T-cell (primary cell): ENCODE results near the gene TMEM169. TPM values are rescaled to one million over a fixed set of nuclear protein-coding genes. Genes with fewer than 3 reads are reported as not detected.

ENCODE experiments used
- ATAC-seq, 4 experiments: fragments of 200-7000 bp in 3 of 4; fragments of 150-1000 bp in 1 of 4; cut with Tn5 transposase; replicated peaks in 1 of 4; 1 replicate in 3 of 4; 2 replicates in 1 of 4; pipeline ENCODE4 v1.10.0; 2021; ENCODE audit warnings: moderate library complexity in 3 of 4, mild to moderate bottlenecking in 2 of 4, moderate number of reproducible peaks in 1 of 4
- CTCF ChIA-PET, 2 donors: fragments of 300-600 bp; sonication (Branson Sonifier 250); formaldehyde crosslinking; loops; one replicate each; lab custom pipeline; 2022; ENCODE audit warnings: antibody characterized with exemption in 2 of 2; lab: Charles Lee
- POLR2A ChIA-PET, 2 donors: fragments of 300-600 bp; sonication (Branson Sonifier 250); formaldehyde crosslinking; loops; one replicate each; lab custom pipeline; 2022; ENCODE audit warnings: antibody characterized with exemption in 2 of 2; lab: Charles Lee
- DNase-seq, 35 experiments: peaks; one replicate each; pipeline versions ENCODE4 v3.0.0 to v3.0.0-alpha.2; 2013 to 2023
- H3K27ac ChIP-seq: one replicate; pipeline ENCODE4 v1.5.1; 2013; ENCODE audit warnings: low read length
- H3K27me3 ChIP-seq, 2 experiments: replicated peaks in 1 of 2; 1 replicate in 1 of 2; 2 replicates in 1 of 2; pipeline versions ENCODE4 v1.6.1 to v1.7.0; 2013; ENCODE audit warnings: low read length in 1 of 2, mixed read lengths in 1 of 2; ENCODE audit not compliant: control insufficient read depth in 2 of 2, insufficient read depth in 2 of 2; ENCODE audit errors: extremely low read depth in 1 of 2
- H3K36me3 ChIP-seq, 2 donors: 1 replicate in 1 of 2; 2 replicates in 1 of 2; pipeline versions ENCODE4 v1.6.1 to v1.7.0; 2013; ENCODE audit warnings: low read length in 1 of 2; ENCODE audit not compliant: control insufficient read depth in 2 of 2, insufficient read depth in 1 of 2; ENCODE audit errors: extremely low read depth in 1 of 2
- H3K4me1 ChIP-seq, 2 experiments: 1 replicate in 1 of 2; 2 replicates in 1 of 2; pipeline versions ENCODE4 v1.6.1 to v1.7.0; 2013; ENCODE audit warnings: low read length in 2 of 2, mixed read lengths in 1 of 2; ENCODE audit not compliant: insufficient read depth in 2 of 2, control insufficient read depth in 1 of 2; ENCODE audit errors: extremely low read depth in 1 of 2
- H3K4me3 ChIP-seq, 2 donors: 1 replicate in 1 of 2; 2 replicates in 1 of 2; pipeline versions ENCODE4 v1.5.1 to v1.7.0; 2013; ENCODE audit warnings: mild to moderate bottlenecking in 2 of 2, low read length in 1 of 2, moderate library complexity in 1 of 2; ENCODE audit not compliant: control insufficient read depth in 1 of 2; ENCODE audit errors: extremely low read depth in 1 of 2
- H3K9me3 ChIP-seq: 2 replicates; pipeline ENCODE4 v1.7.0; 2013
- H3K27ac Mint-ChIP-seq, 2 donors: one replicate each; pipeline ENCODE4 v1.8.0; 2020 to 2021; ENCODE audit warnings: mild to moderate bottlenecking in 2 of 2, mixed read lengths in 2 of 2
- H3K27me3 Mint-ChIP-seq, 2 donors: one replicate each; pipeline ENCODE4 v1.8.0; 2021 to 2022; ENCODE audit warnings: mixed read lengths in 2 of 2
- H3K36me3 Mint-ChIP-seq: one replicate; pipeline ENCODE4 v1.8.0; 2021; ENCODE audit warnings: mixed read lengths
- H3K4me1 Mint-ChIP-seq, 3 donors: one replicate each; pipeline ENCODE4 v1.8.0; 2020 to 2022; ENCODE audit warnings: mixed read lengths in 3 of 3, mild to moderate bottlenecking in 1 of 3
- H3K4me3 Mint-ChIP-seq, 3 donors: one replicate each; pipeline ENCODE4 v1.8.0; 2020 to 2022; ENCODE audit warnings: mild to moderate bottlenecking in 3 of 3, mixed read lengths in 3 of 3, moderate library complexity in 3 of 3
- H3K9me3 Mint-ChIP-seq, 3 donors: one replicate each; pipeline ENCODE4 v1.8.0; 2020 to 2022; ENCODE audit warnings: mixed read lengths in 3 of 3
- whole genome bisulfite sequencing: methylation state at CpG from one replicate; pipeline ENCODE4 v1.1.5; 2013; ENCODE audit warnings: missing lambda C conversion rate; ENCODE audit not compliant: insufficient coverage; 5-methylcytosine and 5-hydroxymethylcytosine counted together
- total RNA-seq, 35 experiments: library from RNA in 6 of 35; stranded (reverse) in 6 of 35; fragments of 120-200 nt in 1 of 35; gene quantifications; one replicate each; pipeline versions ENCODE4 v1.2.1 to v1.2.4 and lab custom pipeline; 2013 to 2026

TMEM169 gene
- total RNA-seq, 5 donors from 2014 or later (not counting 1 experiment from before 2014, with no cell fraction given): 1.8 to 4.3 (median 3.1) TPM

DNA sequence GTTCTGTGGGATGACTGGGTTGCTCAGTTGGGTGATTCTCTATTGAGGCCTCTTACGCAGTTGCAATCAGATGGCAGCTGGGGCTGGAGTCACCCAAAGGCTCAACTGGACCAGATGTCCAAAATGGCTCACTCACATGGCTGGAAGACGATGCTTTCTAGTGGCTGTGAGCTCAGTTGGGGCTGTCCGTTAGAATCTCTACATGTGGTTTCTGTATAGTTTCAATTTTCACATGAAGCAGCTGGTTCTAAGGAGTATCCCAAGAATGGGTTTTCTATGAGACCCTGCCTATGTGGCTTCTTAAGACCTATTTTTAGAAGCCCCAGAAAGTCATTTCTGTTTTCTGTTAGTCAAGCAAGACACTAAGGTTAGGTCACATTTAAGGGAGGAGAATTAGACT is 31.9 kb downstream of the TMEM169 start:
- CTCF ChIA-PET: interaction anchor here (0.6 to 3.6 kb wide), 6 partner anchors 9 to 580 kb away, joined by 3 to 17 read pairs (median 4); no protein-coding TSS in a partner anchor
- Histone ChIP-seq H3K9me3 (no peaks in the 10 kb centered on the region), H3K27me3 (no peaks in the 10 kb centered on the region), H3K27ac (peak overlapping the region; percentile 47), H3K4me3 (no peak overlapping the region), H3K36me3 (peaks cover 8 to 63% of the 10 kb centered on the region in 2 donors), H3K4me1 (peaks cover 34 to 41% of the 10 kb centered on the region in 2 experiments)
- H3K27me3 Mint-ChIP-seq: no peaks in the 10 kb centered on the region
- DNase-seq (no peak), ATAC-seq (no peak)
- peaks cover 94 to 99% (median 96%) of the 10 kb centered on the region in 3 donors for H3K4me1 Mint-ChIP-seq
- peak overlapping the region; percentile 60 to 69 for H3K27ac Mint-ChIP-seq
- no peaks in the 10 kb centered on the region for H3K9me3 Mint-ChIP-seq
- H3K4me3 Mint-ChIP-seq: peak overlapping the region in 1 of 3 donors; percentile 93
- POLR2A ChIA-PET: interaction anchor here in 1 of 2 donors (0.6 to 1.2 kb wide), 2 partner anchors 60 to 108 kb away, joined by 3 read pairs; no protein-coding TSS in a partner anchor
- H3K36me3 Mint-ChIP-seq: peaks cover 65% of the 10 kb centered on the region
- 58% methylated on average over 3 of the region's 3 CpGs for WGBS

DNA sequence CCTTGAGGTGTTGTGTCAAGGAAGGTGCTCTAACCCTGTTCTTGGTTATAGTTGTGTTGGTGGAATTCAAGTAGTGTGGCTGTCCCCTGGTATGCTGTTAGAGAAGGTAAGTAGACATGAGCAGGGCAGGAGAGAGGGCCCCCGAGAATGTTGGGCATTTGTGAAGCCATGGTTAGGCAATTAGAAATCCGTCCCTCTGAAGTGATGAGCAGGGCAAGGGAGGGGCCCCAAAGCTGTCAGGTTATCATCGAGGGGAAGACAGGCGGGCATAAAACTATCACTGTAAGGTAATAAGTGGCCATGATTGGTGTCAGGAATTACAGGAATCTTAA is 32.6 kb downstream of the TMEM169 start:
- peaks cover 95 to 99% (median 97%) of the 10 kb centered on the region in 3 donors for H3K4me1 Mint-ChIP-seq

DNA sequence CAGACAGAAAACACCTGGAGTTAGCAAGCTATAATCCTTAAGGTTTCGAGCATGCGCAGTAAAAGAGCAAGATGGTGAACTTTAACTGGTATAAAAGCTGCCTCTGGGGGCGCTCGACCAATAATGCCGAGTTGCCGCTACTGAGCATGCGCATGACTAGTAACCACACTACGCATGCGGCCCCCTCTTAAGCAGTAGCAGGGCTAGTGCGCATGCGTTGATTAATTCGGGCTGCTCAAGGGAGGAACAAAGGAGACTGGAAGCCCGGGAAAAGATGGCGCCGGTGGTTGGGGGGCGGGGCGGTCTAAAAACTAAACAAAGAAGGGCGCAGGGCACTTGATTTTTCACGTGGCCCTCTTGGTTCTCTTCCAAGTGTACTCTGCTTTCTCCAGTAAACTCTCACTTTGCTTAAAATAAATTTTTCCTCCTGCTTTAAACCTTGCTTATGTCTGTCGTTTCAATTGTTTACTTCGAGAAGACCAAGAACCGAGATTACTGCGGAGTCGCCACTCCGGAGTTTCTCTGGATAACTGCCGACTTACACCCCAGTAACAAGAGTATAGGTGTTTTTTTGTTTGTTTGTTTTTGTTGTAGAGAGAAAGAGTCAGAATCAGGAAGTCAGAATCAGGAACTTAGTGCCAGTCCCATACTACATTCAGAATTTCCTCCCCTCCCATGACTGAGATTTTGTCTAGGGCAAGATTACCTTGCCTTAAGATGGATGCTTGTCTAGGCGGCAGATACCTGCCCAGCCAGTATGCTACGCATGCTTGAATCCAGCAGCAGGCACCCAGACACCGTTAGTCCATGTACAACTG is 33.2 kb downstream of the TMEM169 start:
- H3K9me3 Mint-ChIP-seq: no peaks in the 10 kb centered on the region
- Histone ChIP-seq H3K4me1 (peaks cover 34 to 53% of the 10 kb centered on the region in 2 experiments), H3K27ac (peak overlapping the region; percentile 47), H3K27me3 (no peaks in the 10 kb centered on the region), H3K9me3 (no peaks in the 10 kb centered on the region), H3K4me3 (peak overlapping the region; percentile 50 to 58), H3K36me3 (peaks cover 8 to 75% of the 10 kb centered on the region in 2 donors)
- ATAC-seq: peak; percentile 87 to 94 (median 91)
- POLR2A ChIA-PET: interaction anchor here in 1 of 2 donors (0.6 to 1.2 kb wide), 3 partner anchors 32 to 59 kb away, joined by 3 to 4 read pairs (median 3); no protein-coding TSS in a partner anchor
- H3K27ac Mint-ChIP-seq: peak overlapping the region; percentile 94 to 99
- CTCF ChIA-PET: interaction anchor here (0.6 to 3.6 kb wide), 22 partner anchors 9 to 384 kb away, joined by 3 to 17 read pairs (median 4); partner anchors contain the start of gene RPL37A (in 1 of the 2)
- H3K4me3 Mint-ChIP-seq: peak overlapping the region; percentile 88 to 95 (median 93)
- H3K4me1 Mint-ChIP-seq: peaks cover 98 to 100% (median 98%) of the 10 kb centered on the region in 3 donors
- H3K27me3 Mint-ChIP-seq: no peaks in the 10 kb centered on the region
- peak; percentile 94 to 100 (median 96) for DNase-seq
- peaks cover 73% of the 10 kb centered on the region for H3K36me3 Mint-ChIP-seq
- 2% methylated on average over 18 of the region's 29 CpGs for WGBS

More for the DNA sequence above, 32.6 kb downstream of the TMEM169 start:
- no peaks in the 10 kb centered on the region for H3K9me3 ChIP-seq
- H3K27ac ChIP-seq: peak overlapping the region; percentile 47
- H3K27me3 ChIP-seq: no peaks in the 10 kb centered on the region
- peak overlapping the region; percentile 94 to 99 for H3K27ac Mint-ChIP-seq
- no peak overlapping the region for H3K4me3 ChIP-seq
- peak in 1 of 4 experiments; percentile 33 for ATAC-seq
- no peaks in the 10 kb centered on the region for H3K9me3 Mint-ChIP-seq
- H3K36me3 ChIP-seq: peaks cover 8 to 69% of the 10 kb centered on the region in 2 donors
- H3K27me3 Mint-ChIP-seq: no peaks in the 10 kb centered on the region
- peaks cover 70% of the 10 kb centered on the region for H3K36me3 Mint-ChIP-seq
- peaks cover 34 to 48% of the 10 kb centered on the region in 2 experiments for H3K4me1 ChIP-seq
- POLR2A ChIA-PET: interaction anchor here in 1 of 2 donors (0.6 to 1.2 kb wide), 4 partner anchors 31 to 108 kb away, joined by 3 to 4 read pairs (median 3); no protein-coding TSS in a partner anchor
- CTCF ChIA-PET: interaction anchor here (0.6 to 3.6 kb wide), 22 partner anchors 9 to 384 kb away, joined by 3 to 17 read pairs (median 4); partner anchors contain the start of gene RPL37A (in 1 of the 2)
- peak overlapping the region; percentile 3 to 93 (median 88) for H3K4me3 Mint-ChIP-seq
- WGBS: 68% methylated on average over 4 of the region's 4 CpGs
- no peak for DNase-seq

DNA sequence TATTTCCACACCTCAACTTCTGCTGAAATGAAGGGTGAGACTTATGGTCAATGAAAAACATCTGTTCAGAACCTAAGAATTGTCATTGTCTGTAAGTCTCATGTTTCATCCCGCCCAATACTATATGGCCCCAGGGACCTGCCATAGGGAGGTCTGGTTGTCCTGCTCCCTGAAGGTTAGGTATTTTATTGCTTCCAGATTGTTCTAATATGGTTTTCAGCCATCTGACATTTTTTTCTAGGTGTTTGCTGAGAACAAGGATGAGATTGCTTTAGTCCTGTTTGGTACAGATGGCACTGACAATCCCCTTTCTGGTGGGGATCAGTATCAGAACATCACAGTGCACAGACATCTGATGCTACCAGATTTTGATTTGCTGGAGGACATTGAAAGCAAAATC is 34.7 kb downstream of the TMEM169 start:
- DNase-seq: no peak
- Mint-ChIP-seq H3K4me3 (peak overlapping the region; percentile 40 to 95 (median 93)), H3K4me1 (peaks cover 92 to 99% (median 96%) of the 10 kb centered on the region in 3 donors), H3K9me3 (no peaks in the 10 kb centered on the region), H3K36me3 (peaks cover 72% of the 10 kb centered on the region), H3K27ac (peak overlapping the region; percentile 25 to 58), H3K27me3 (no peaks in the 10 kb centered on the region)
- Histone ChIP-seq H3K36me3 (peaks cover 9 to 85% of the 10 kb centered on the region in 2 donors), H3K9me3 (no peaks in the 10 kb centered on the region), H3K27me3 (no peaks in the 10 kb centered on the region), H3K4me3 (no peak overlapping the region), H3K4me1 (peaks cover 40 to 48% of the 10 kb centered on the region in 2 experiments), H3K27ac (no peak overlapping the region)
- ChIA-PET CTCF (interaction anchor here in 1 of 2 donors (0.5 kb wide), 1 partner anchor 25 kb away, joined by 4 read pairs; no protein-coding TSS in a partner anchor), POLR2A (no interaction called here)
- ATAC-seq: no peak
- WGBS: no CpG with 5 or more reads among the region's 1 CpG

DNA sequence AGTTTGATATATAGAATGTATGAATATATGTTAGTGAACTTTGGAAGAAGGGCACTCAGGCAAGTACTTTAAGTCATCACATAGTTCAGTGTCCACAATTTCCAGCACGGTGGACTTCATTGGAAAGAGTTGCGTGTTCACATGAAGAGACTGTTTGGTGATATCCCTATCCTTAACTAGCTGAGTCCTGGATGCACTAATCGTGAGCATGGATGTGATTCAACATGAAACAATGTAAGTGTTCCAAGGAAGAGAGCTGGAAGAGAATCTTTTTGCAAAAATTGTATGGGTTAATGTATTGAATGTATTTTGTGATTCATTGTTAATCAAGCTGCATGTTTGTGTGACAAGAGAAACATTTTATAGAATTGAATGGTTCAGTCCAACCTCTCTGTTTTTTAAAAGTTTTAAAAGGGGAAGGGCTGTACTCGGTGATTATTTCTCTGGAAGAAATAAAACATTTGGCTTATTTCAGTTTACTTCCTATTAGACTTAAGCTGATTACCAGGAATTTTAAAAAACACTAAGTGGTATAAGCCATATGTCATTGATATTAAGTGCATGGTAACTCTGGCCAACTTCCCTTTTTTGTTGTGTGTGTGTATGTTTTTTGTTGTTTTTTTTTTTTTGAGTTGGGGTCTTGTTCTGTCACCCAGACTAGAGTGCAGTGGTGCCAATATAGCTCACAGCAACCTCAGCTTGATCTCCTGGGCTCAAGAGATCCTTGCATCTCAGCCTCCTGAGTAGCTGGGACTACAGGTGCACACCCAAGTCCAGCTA is 36.0 kb downstream of the TMEM169 start:
- Histone ChIP-seq H3K36me3 (peaks cover 16 to 86% of the 10 kb centered on the region in 2 donors), H3K4me3 (no peak overlapping the region), H3K9me3 (no peaks in the 10 kb centered on the region), H3K27ac (no peak overlapping the region), H3K27me3 (no peaks in the 10 kb centered on the region), H3K4me1 (peaks cover 39 to 46% of the 10 kb centered on the region in 2 experiments)
- Mint-ChIP-seq H3K4me1 (peaks cover 89 to 95% (median 95%) of the 10 kb centered on the region in 3 donors), H3K9me3 (no peaks in the 10 kb centered on the region), H3K27me3 (no peaks in the 10 kb centered on the region), H3K27ac (peak overlapping the region in 1 of 2 donors; percentile 66), H3K36me3 (peaks cover 72% of the 10 kb centered on the region), H3K4me3 (no peak overlapping the region)
- DNase-seq (no peak), ATAC-seq (no peak)
- CTCF ChIA-PET: interaction anchor here in 1 of 2 donors (0.6 to 0.7 kb wide), 2 partner anchors 47 to 806 kb away, joined by 3 read pairs; partner anchors contain the start of gene ATIC
- POLR2A ChIA-PET: interaction anchor here in 1 of 2 donors (0.6 to 0.7 kb wide), 2 partner anchors 10 to 49 kb away, joined by 3 to 4 read pairs; no protein-coding TSS in a partner anchor
- WGBS: 90% methylated on average over 2 of the region's 4 CpGs
